ENCODE measurements around the gene MCF2L2. TPM values are rescaled to one million over a fixed set of nuclear protein-coding genes. Genes with fewer than 3 reads are reported as not detected.
"Not testable (repeated sequence)": the region's sequence is repeated elsewhere in the genome, so short reads cannot be mapped to it uniquely, and the experiment has no call there.

MCF2L2 gene
- polyA plus RNA-seq, 1 donor from 2014 or later: 9.3 TPM

DNA sequence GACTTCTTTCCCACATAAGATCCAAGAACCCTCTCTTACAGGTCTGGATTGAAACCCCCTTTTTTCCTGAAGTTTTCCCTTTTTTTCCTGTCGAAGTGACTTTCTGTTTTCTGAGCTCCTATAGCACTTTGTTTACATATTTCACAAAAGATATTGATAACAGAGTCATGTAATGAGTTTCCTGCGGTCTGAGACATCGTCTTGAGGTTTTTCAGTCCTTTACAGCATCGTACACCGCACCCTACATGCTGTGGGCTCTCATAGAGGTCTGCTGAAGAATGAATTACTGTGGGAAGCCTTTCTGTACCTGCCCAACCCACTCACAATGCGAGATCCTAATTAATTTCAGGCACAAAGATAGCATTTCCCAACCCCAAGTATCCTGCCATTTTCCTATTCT is 53.1 kb downstream of the MCF2L2 start:
- Histone ChIP-seq H3K4me3 (ENCODE audit: low read length) (no peak overlapping the region), H3K9ac (ENCODE audit: low read length) (no peak overlapping the region), H3F3A (ENCODE audit: insufficient read depth, low read length, poor library complexity, severe bottlenecking) (no peaks in the 10 kb centered on the region), H3K9me2 (ENCODE audit: insufficient read depth, low read length) (no peaks in the 10 kb centered on the region), H3K9me3 (ENCODE audit: low read length) (no peaks in the 10 kb centered on the region), H3K27me3 (ENCODE audit: insufficient read depth, low read depth, low read length) (no peaks in the 10 kb centered on the region), H2AFZ (ENCODE audit: low read depth, low read length) (no peak overlapping the region), H4K20me1 (ENCODE audit: insufficient read depth) (no peaks in the 10 kb centered on the region), H3K79me2 (replicated peaks; ENCODE audit: insufficient read depth, low read length) (no peaks in the 10 kb centered on the region), H3K36me3 (ENCODE audit: insufficient read depth, low read length) (no peaks in the 10 kb centered on the region), H3K4me2 (ENCODE audit: low read length) (no peak overlapping the region), H3K27ac (ENCODE audit: low read length) (no peak overlapping the region)
- TF ChIP-seq SMC3 (conservative IDR thresholded peaks at IDR 0.05; ENCODE audit: poor library complexity) (no peak), TAF1 (IDR thresholded peaks at IDR 0.05; ENCODE audit: low read depth) (no peak), POLR2AphosphoS5 (IDR thresholded peaks at IDR 0.05) (no peak), EZH2 (IDR thresholded peaks at IDR 0.05; ENCODE audit: borderline replicate concordance, insufficient read depth, low read length, poor library complexity, severe bottlenecking) (no peak), RAD21 (conservative IDR thresholded peaks at IDR 0.05) (no peak)
- TF ChIP-seq, protein P1, sequence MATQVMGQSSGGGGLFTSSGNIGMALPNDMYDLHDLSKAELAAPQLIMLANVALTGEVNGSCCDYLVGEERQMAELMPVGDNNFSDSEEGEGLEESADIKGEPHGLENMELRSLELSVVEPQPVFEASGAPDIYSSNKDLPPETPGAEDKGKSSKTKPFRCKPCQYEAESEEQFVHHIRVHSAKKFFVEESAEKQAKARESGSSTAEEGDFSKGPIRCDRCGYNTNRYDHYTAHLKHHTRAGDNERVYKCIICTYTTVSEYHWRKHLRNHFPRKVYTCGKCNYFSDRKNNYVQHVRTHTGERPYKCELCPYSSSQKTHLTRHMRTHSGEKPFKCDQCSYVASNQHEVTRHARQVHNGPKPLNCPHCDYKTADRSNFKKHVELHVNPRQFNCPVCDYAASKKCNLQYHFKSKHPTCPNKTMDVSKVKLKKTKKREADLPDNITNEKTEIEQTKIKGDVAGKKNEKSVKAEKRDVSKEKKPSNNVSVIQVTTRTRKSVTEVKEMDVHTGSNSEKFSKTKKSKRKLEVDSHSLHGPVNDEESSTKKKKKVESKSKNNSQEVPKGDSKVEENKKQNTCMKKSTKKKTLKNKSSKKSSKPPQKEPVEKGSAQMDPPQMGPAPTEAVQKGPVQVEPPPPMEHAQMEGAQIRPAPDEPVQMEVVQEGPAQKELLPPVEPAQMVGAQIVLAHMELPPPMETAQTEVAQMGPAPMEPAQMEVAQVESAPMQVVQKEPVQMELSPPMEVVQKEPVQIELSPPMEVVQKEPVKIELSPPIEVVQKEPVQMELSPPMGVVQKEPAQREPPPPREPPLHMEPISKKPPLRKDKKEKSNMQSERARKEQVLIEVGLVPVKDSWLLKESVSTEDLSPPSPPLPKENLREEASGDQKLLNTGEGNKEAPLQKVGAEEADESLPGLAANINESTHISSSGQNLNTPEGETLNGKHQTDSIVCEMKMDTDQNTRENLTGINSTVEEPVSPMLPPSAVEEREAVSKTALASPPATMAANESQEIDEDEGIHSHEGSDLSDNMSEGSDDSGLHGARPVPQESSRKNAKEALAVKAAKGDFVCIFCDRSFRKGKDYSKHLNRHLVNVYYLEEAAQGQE (IDR thresholded peaks at IDR 0.05; ENCODE audit: borderline replicate concordance): no peak

DNA sequence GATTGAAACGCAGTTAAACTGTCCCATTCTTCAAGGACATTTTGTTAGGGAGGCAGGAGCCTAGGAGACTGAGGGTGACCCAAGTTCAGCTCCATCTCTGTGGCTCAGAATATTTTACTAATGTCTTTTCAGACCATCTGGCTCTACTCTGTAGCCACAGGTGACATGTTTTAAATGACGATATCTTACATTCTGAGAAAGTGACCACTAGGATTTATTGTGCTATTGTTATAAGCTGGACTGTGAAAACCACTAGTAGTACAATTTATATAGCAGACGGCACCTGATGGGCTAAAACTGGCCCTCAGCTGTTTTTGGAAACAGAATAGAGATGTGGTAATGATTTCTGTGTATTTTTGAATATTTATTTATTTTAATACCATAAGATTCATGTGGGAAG is 55.5 kb downstream of the MCF2L2 start:
- Histone ChIP-seq H3K9ac (ENCODE audit: low read length) (no peak overlapping the region), H3F3A (ENCODE audit: insufficient read depth, low read length, poor library complexity, severe bottlenecking) (no peaks in the 10 kb centered on the region), H3K9me3 (ENCODE audit: low read length) (no peaks in the 10 kb centered on the region), H3K27me3 (ENCODE audit: insufficient read depth, low read depth, low read length) (no peaks in the 10 kb centered on the region), H3K27ac (ENCODE audit: low read length) (no peak overlapping the region), H3K4me2 (ENCODE audit: low read length) (no peak overlapping the region), H2AFZ (ENCODE audit: low read depth, low read length) (no peak overlapping the region), H3K9me2 (ENCODE audit: insufficient read depth, low read length) (no peaks in the 10 kb centered on the region), H3K36me3 (ENCODE audit: insufficient read depth, low read length) (no peaks in the 10 kb centered on the region), H3K4me3 (ENCODE audit: low read length) (no peak overlapping the region), H4K20me1 (ENCODE audit: insufficient read depth) (no peaks in the 10 kb centered on the region), H3K79me2 (replicated peaks; ENCODE audit: insufficient read depth, low read length) (no peaks in the 10 kb centered on the region)
- no peak for TF ChIP-seq POLR2AphosphoS5 (IDR thresholded peaks at IDR 0.05)

DNA sequence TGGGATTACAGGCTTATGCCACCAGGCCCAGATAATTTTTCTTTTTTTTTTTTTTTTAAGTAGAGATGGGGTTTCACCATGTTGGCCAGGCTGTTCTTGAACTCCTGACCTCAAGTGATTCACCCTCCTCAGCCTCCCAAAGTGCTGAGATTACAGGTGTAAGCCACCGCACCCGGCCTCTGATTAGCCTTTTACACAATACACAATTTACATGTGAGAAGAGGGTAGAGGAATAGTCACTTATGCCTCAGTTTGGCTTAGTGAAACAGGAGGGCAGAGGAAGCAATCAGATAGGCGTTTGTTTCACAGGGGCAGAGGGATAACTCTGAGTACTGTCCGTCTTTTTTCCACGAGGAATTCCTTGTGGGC is 56.8 kb downstream of the MCF2L2 start:
- not testable (repeated sequence) for H3K4me3 ChIP-seq (ENCODE audit: low read length); H3K9ac ChIP-seq (ENCODE audit: low read length); H3K9me3 ChIP-seq (ENCODE audit: low read length); H3K27me3 ChIP-seq (ENCODE audit: insufficient read depth, low read depth, low read length); H2AFZ ChIP-seq (ENCODE audit: low read depth, low read length); H3K36me3 ChIP-seq (ENCODE audit: insufficient read depth, low read length); H4K20me1 ChIP-seq (ENCODE audit: insufficient read depth); H3K79me2 ChIP-seq (replicated peaks; ENCODE audit: insufficient read depth, low read length); H3K4me2 ChIP-seq (ENCODE audit: low read length); H3F3A ChIP-seq (ENCODE audit: insufficient read depth, low read length, poor library complexity, severe bottlenecking); H3K27ac ChIP-seq (ENCODE audit: low read length); H3K9me2 ChIP-seq (ENCODE audit: insufficient read depth, low read length)

DNA sequence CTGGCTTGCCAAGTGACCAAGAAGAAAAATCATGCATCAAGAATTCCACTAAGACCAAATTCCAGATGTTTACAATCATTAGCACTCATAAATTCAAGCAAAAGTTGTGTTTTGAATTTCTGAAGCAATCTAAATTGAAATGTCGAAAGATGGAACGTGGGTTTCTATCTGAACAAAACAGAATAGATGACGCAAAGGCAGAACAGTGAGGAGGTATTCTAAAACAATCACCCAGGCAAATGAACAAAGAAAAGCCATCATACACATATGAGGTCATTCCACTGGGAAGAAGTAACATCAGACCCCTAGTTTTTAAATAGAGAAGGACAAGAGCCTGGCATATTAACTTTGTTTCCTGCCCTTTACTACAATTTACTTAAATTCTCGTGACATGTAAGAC is 58.0 kb downstream of the MCF2L2 start:
- Histone ChIP-seq H3F3A (ENCODE audit: insufficient read depth, low read length, poor library complexity, severe bottlenecking) (no peaks in the 10 kb centered on the region), H3K27ac (ENCODE audit: low read length) (no peak overlapping the region), H4K20me1 (ENCODE audit: insufficient read depth) (no peaks in the 10 kb centered on the region), H3K79me2 (replicated peaks; ENCODE audit: insufficient read depth, low read length) (no peaks in the 10 kb centered on the region), H3K27me3 (ENCODE audit: insufficient read depth, low read depth, low read length) (no peaks in the 10 kb centered on the region), H3K9ac (ENCODE audit: low read length) (no peak overlapping the region), H3K36me3 (ENCODE audit: insufficient read depth, low read length) (no peaks in the 10 kb centered on the region), H3K9me3 (ENCODE audit: low read length) (no peaks in the 10 kb centered on the region), H3K9me2 (ENCODE audit: insufficient read depth, low read length) (no peaks in the 10 kb centered on the region), H3K4me2 (ENCODE audit: low read length) (no peak overlapping the region), H2AFZ (ENCODE audit: low read depth, low read length) (no peak overlapping the region), H3K4me3 (ENCODE audit: low read length) (no peak overlapping the region)
- no peak for TF ChIP-seq TAF1 (IDR thresholded peaks at IDR 0.05; ENCODE audit: low read depth)
- TF ChIP-seq, protein P2, sequence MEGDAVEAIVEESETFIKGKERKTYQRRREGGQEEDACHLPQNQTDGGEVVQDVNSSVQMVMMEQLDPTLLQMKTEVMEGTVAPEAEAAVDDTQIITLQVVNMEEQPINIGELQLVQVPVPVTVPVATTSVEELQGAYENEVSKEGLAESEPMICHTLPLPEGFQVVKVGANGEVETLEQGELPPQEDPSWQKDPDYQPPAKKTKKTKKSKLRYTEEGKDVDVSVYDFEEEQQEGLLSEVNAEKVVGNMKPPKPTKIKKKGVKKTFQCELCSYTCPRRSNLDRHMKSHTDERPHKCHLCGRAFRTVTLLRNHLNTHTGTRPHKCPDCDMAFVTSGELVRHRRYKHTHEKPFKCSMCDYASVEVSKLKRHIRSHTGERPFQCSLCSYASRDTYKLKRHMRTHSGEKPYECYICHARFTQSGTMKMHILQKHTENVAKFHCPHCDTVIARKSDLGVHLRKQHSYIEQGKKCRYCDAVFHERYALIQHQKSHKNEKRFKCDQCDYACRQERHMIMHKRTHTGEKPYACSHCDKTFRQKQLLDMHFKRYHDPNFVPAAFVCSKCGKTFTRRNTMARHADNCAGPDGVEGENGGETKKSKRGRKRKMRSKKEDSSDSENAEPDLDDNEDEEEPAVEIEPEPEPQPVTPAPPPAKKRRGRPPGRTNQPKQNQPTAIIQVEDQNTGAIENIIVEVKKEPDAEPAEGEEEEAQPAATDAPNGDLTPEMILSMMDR (IDR thresholded peaks at IDR 0.05; ENCODE audit: poor library complexity, severe bottlenecking): no peak
- no peak for TF ChIP-seq POLR2AphosphoS5 (IDR thresholded peaks at IDR 0.05)
- TF ChIP-seq RAD21 (conservative IDR thresholded peaks at IDR 0.05): no peak
- TF ChIP-seq SMC3 (conservative IDR thresholded peaks at IDR 0.05; ENCODE audit: poor library complexity): no peak
- no peak for TF ChIP-seq EZH2 (IDR thresholded peaks at IDR 0.05; ENCODE audit: borderline replicate concordance, insufficient read depth, low read length, poor library complexity, severe bottlenecking)
- no peak for TF ChIP-seq MXI1 (conservative IDR thresholded peaks at IDR 0.05; ENCODE audit: poor library complexity, severe bottlenecking)
- TF ChIP-seq EP300 (conservative IDR thresholded peaks at IDR 0.05; ENCODE audit: poor library complexity, severe bottlenecking): no peak
- TF ChIP-seq, protein P1 (IDR thresholded peaks at IDR 0.05; ENCODE audit: borderline replicate concordance): no peak
